ENCODE results near the gene NPFFR1.
"Not testable (repeated sequence)": the region's sequence is repeated elsewhere in the genome, so short reads cannot be mapped to it uniquely, and the experiment has no call there.

Gene NPFFR1

DNA sequence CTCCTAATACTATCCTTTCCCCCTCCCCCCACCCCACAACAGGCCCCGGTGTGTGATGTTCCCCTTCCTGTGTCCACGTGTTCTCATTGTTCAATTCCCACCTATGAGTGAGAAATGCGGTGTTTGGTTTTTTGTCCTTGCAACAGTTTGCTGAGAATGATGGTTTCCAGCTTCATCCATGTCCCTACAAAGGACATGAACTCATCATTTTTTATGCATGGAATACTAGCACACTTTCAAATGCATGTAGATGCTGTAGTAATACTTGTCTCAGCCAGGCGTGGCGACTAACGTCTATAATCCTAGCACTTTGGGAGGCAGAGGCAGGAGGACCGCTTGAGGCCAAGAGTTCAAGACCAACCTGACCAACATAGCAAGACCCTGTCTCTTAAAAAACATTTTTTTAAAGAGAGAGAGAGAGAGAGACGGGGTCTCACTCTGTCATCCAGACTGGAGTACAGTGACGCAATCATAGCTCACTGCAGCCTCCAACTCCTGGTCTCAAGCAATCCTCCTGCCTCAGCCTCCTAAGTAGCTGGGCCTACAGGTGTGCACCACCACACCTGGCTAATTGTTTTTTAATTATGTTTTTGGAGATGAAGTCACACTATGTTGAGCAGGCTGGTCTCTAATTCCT is 60.9 kb downstream of the NPFFR1 start:
- DNase-seq, result not testable (repeated sequence)

DNA sequence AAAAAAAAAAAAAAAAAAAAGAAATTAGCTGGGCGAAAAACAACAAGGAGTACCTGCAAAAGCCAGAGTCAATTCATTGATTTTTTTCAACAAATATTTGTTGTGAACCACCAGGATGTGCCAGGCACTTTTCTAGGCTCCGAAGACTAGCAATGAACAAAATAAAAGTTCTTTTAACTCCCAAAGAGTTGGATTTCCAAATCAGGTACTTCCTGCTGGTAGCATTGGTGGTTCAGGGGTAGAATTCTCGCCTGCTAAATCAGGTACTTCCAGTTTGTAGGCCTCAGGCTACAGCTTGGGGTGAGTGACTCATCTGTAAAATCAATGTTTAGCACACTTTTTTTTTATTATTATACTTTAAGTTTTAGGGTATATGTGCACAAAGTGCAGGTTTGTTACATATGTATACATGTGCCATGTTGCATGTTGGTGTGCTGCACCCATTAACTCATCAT is 61.4 kb downstream of the NPFFR1 start:
- DNase-seq, result no peak

DNA sequence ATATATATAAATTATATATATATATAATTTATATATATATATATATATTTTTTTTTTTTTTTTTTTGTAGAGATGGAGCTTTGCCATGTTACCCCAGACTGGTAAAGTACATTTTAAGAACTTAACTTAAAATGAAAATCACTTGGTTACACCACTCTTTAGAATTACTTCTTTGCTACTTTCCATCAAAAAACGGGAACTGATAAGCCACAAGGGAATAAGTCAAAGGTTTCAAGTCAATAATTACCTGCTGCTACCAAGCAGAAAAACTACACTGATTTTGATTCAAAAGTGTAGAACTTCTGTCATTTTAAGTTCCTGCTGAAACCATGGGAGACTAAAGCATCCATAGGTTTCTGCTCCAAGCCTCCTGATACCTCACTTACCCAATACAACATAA is 62.8 kb downstream of the NPFFR1 start:
- no peak for DNase-seq

DNA sequence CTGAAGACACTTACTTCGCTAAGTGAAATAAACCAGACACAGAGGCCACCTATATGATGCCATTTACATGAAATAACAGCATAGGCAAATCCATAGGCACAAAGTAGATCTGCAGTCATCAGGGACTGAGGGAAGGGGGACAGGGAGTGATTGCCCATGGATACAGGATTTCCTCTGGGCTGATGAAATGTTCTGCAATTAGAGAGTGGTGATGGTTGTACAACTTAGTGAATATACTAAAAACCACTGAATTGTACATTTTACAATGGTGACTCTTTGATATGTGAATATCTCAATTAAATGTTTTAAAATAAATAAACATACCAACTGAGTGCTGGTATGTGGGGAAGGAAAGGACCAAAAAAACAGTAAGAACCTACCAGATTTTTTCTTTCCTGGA is 70.9 kb downstream of the NPFFR1 start:
- peak; percentile 51 for DNase-seq

DNA sequence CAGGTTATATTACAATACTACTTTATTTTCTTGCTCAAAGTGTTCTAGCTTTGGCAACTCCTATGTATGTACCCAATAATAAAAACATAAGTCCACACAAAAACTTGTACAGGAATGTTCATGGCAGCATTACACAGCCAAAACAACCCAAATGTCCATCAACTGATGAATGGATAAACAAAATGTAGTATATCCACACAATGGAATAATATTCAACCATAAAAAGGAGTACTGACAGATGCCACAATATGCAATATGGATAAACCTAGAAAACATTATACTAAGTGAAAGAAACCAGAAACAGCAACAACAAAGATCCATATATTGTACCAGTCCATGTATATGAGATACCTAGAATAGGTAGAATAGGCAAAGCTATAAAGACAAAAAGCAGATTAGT is 71.5 kb downstream of the NPFFR1 start:
- no peak for DNase-seq

DNA sequence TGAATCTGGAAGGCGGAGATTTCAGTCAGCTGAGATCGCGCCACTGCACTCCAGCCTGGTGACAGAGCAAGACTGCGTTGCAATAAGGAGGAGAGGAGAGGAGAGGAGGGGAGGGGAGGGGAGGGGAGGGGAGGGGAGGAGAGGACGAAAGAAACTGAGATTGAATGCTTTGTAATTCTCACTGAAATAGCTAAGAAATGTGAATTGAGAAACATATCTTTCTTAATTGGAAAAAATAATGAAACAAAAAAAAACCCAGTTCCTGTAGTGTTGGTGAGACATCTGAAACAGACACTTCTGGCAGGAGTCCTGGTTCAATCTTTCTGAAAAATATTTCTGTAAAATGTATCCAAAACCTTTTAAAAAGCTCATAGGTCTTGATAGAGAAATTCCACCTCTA is 77.0 kb downstream of the NPFFR1 start:
- DNase-seq, result no peak

DNA sequence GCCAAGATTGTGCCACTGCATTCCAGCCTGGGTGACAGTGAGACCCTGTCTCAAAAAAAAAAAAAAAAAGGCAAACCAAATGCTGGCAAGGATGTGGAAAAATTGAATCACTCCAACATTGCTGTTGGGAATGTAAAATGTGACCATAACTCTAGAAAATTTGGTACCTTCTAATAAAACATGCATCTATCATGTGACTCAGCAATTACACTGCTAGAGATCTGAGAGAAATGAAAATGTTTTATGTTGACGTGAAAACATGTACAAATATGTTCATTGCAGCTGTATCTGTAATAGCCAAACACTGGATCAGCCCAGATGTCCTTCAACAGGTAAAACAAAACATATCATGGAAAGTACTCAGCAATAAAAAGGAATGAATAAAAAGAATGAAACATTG is 82.7 kb downstream of the NPFFR1 start:
- no peak for DNase-seq

DNA sequence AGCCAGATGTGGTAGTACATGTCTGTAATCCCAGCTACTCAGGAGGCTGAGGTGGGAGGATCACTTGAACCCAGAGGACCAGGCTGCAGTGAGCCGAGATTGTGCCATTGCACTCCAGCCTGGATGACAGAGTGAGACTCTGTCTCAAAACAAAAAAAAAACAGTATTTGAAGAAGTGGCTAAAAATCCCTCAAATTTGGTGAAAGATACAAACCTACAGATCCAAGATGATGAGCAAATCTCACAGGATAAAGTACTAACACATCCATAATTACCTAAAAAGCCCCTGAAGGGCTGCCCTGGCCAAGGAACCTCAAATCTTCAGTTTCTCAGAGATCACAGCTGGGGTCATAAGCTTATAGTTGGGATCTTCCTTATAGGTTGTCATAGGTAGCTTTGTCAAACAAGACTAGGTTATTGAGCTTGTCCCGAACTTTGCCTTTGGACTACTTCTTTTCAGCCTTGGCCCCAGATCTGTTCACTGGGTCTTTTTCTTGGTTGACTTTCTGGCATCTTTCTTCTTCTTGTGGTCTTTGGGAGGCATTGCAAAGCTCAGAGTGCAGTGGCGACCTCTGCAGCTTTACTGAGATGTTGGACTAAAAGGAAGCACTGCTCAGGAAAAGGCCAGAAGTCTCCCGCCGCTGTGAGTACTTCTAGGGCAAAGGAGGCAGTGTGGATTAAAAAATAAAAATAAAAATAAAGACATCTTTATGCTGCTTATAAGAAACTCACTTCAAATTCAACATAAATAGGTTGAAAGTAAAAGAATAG is 84.9 kb downstream of the NPFFR1 start:
- DNase-seq, result no peak

All from fibroblast of skin of abdomen (primary cell).